ENCODE measurements around the gene GCKR. TPM values are rescaled to one million over a fixed set of nuclear protein-coding genes. Genes with fewer than 3 reads are reported as not detected.
"Not testable (repeated sequence)": the region's sequence is repeated elsewhere in the genome, so short reads cannot be mapped to it uniquely, and the experiment has no call there.

The GCKR gene
- total RNA-seq, 2 donors from 2014 or later = 1.8 to 5.7 TPM

GRCh38 chr2:27522400-27522945 is 25.8 kb downstream of the GCKR start:
- no peak for TF ChIP-seq CTCF (IDR thresholded peaks at IDR 0.05)
- no peaks in the 10 kb centered on the region for H3K9me3 ChIP-seq
- H3K4me1 ChIP-seq (ENCODE audit: control insufficient read depth in 1 of 2, low read depth in 2 of 2) = no peaks in the 10 kb centered on the region
- ATAC-seq (ENCODE audit: insufficient number of reproducible peaks, low FRiP score, low read depth) (no peak), DNase-seq (ENCODE audit: low spot score) (no peak)
- no peaks in the 10 kb centered on the region for H3K27me3 ChIP-seq (replicated peaks; ENCODE audit: insufficient read depth)
- no peak overlapping the region for H3K4me3 ChIP-seq
- H3K27ac ChIP-seq = no peak overlapping the region
- H3K36me3 ChIP-seq = no peaks in the 10 kb centered on the region

GRCh38 chr2:27527182-27527581 is 30.5 kb downstream of the GCKR start:
- H3K36me3 ChIP-seq = no peaks in the 10 kb centered on the region
- no peak for ATAC-seq (ENCODE audit: insufficient number of reproducible peaks, low FRiP score, low read depth)
- H3K9me3 ChIP-seq = no peaks in the 10 kb centered on the region
- no peak for TF ChIP-seq CTCF (IDR thresholded peaks at IDR 0.05)
- DNase-seq (ENCODE audit: low spot score) = no peak
- H3K4me3 ChIP-seq = no peak overlapping the region
- H3K27me3 ChIP-seq (replicated peaks; ENCODE audit: insufficient read depth) = no peaks in the 10 kb centered on the region
- H3K27ac ChIP-seq = no peak overlapping the region
- no peaks in the 10 kb centered on the region for H3K4me1 ChIP-seq (ENCODE audit: control insufficient read depth in 1 of 2, low read depth in 2 of 2)

GRCh38 chr2:27531983-27532382 is 35.3 kb downstream of the GCKR start:
- no peaks in the 10 kb centered on the region for H3K36me3 ChIP-seq
- H3K27me3 ChIP-seq (replicated peaks; ENCODE audit: insufficient read depth) = no peaks in the 10 kb centered on the region
- H3K4me3 ChIP-seq = no peak overlapping the region
- no peak overlapping the region for H3K27ac ChIP-seq
- DNase-seq (ENCODE audit: low spot score) = no peak
- no peaks in the 10 kb centered on the region for H3K4me1 ChIP-seq (ENCODE audit: control insufficient read depth in 1 of 2, low read depth in 2 of 2)
- no peak for ATAC-seq (ENCODE audit: insufficient number of reproducible peaks, low FRiP score, low read depth)
- H3K9me3 ChIP-seq = no peaks in the 10 kb centered on the region
- TF ChIP-seq CTCF (IDR thresholded peaks at IDR 0.05) = no peak

GRCh38 chr2:27537287-27537686 is 40.6 kb downstream of the GCKR start:
- no peaks in the 10 kb centered on the region for H3K27me3 ChIP-seq (replicated peaks; ENCODE audit: insufficient read depth)
- H3K4me1 ChIP-seq (ENCODE audit: control insufficient read depth in 1 of 2, low read depth in 2 of 2) = no peaks in the 10 kb centered on the region
- ATAC-seq (ENCODE audit: insufficient number of reproducible peaks, low FRiP score, low read depth) (no peak), DNase-seq (ENCODE audit: low spot score) (no peak)
- no peaks in the 10 kb centered on the region for H3K9me3 ChIP-seq
- H3K27ac ChIP-seq = no peak overlapping the region
- H3K36me3 ChIP-seq = no peaks in the 10 kb centered on the region
- no peak overlapping the region for H3K4me3 ChIP-seq
- TF ChIP-seq CTCF (IDR thresholded peaks at IDR 0.05) = no peak

GRCh38 chr2:27538839-27539450 is 42.3 kb downstream of the GCKR start:
- H3K36me3 ChIP-seq; DNase-seq (ENCODE audit: low spot score); H3K9me3 ChIP-seq; H3K27me3 ChIP-seq (replicated peaks; ENCODE audit: insufficient read depth); H3K4me1 ChIP-seq (ENCODE audit: control insufficient read depth in 1 of 2, low read depth in 2 of 2); ATAC-seq (ENCODE audit: insufficient number of reproducible peaks, low FRiP score, low read depth); H3K4me3 ChIP-seq; H3K27ac ChIP-seq: not testable (repeated sequence)

- H3K9me3 ChIP-seq; ATAC-seq (ENCODE audit: insufficient number of reproducible peaks, low FRiP score, low read depth); H3K36me3 ChIP-seq; H3K27me3 ChIP-seq (replicated peaks; ENCODE audit: insufficient read depth); DNase-seq (ENCODE audit: low spot score); H3K4me1 ChIP-seq (ENCODE audit: control insufficient read depth in 1 of 2, low read depth in 2 of 2); H3K4me3 ChIP-seq; H3K27ac ChIP-seq: not testable (repeated sequence)
These were observed 43.0 kb downstream of the GCKR start for GRCh38 chr2:27539649-27540048.
